CD4-positive, alpha-beta T cell treated with Interleukin-6 for 4 hours (primary cell): Measurements from ENCODE around the gene SCUBE1.

Experiments used
- DNase-seq: peaks from one replicate; pipeline ENCODE4 v3.0.0-alpha.2; 2020; ENCODE audit warnings: mixed read lengths

The SCUBE1 gene

GRCh38 chr22:43169310-43170130, 173.7 kb downstream of the SCUBE1 start:
- no peak for DNase-seq

GRCh38 chr22:43168471-43169309, 174.5 kb downstream of the SCUBE1 start:
- no peak for DNase-seq

GRCh38 chr22:43167001-43167589, 176.1 kb downstream of the SCUBE1 start:
- no peak for DNase-seq

GRCh38 chr22:43166132-43166930, 176.8 kb downstream of the SCUBE1 start:
- no peak for DNase-seq

GRCh38 chr22:43164636-43165035, 178.5 kb downstream of the SCUBE1 start:
- no peak for DNase-seq

DNA sequence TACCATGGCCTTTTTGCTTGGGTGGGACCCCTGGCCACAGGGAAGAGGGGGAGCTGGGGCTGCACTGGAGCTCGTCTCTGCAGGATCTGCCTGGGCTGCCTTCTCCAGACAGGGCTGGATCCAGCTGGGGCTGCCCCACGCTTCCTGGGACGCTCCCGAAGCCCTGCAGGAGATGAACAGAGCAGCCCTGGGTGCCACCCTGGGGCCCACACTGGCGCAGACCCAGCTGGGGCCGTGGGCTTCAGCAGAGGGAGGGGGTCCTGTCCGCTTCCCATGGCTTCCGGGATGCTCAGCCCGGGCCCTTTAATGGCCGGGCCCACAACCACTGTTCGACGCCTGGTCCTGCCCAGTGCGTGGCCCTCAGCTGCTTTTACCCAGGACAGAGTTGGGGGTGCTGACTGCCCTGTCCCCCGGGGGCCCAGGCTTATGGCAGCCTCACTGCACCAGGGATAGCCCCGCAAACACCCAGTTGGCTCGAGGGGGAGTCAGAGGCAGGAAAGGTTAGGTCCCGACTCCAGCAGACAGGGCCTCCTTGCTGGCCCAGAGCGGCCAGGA, 179.9 kb downstream of the SCUBE1 start:
- no peak for DNase-seq

GRCh38 chr22:43162412-43163150, 180.6 kb downstream of the SCUBE1 start:
- DNase-seq: no peak

GRCh38 chr22:43160497-43161126, 182.6 kb downstream of the SCUBE1 start:
- DNase-seq: no peak

- DNase-seq: no peak
Measured at GRCh38 chr22:43159484-43160178, 183.5 kb downstream of the SCUBE1 start.

- no peak for DNase-seq
Measured at GRCh38 chr22:43158778-43159483, 184.2 kb downstream of the SCUBE1 start.

DNA sequence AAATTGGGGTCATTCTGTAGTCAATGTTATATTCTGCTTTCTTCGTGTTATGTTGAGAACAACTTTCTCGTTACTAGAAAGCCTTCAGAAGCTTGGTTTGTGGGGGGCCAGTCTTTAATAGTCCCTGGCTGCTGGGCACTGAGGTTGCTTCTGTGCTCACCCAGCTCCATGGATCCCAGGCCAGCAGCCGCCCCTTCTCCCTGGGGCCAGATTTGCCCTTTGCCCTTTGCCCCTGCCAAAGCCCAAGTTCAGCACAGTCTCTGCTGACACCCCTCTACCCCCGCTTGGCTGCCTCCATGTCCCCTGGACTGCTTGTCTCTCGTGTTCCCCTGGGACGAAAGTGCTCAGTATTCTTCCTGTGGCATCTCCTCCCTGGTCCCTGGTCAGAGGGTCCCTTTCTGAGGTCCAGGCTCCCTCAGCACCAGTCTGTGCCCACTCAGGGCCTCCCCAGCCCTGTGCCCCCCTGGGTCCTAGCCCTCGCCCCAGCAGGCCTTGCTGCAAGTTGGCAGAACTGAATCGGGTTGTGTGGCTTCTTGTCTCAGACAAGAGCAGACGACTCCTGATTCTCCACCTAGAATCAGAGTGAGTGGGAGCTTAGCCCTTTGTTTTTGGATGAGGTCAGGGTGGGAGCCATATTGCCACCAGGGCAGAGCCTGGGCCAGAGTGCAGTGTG, 185.2 kb downstream of the SCUBE1 start:
- no peak for DNase-seq

- DNase-seq: no peak
Measured at GRCh38 chr22:43156413-43156812, 186.8 kb downstream of the SCUBE1 start.

GRCh38 chr22:43155789-43156188, 187.4 kb downstream of the SCUBE1 start:
- no peak for DNase-seq

GRCh38 chr22:43154887-43155536, 188.2 kb downstream of the SCUBE1 start:
- no peak for DNase-seq

- no peak for DNase-seq
Measured at GRCh38 chr22:43153899-43154298, 189.3 kb downstream of the SCUBE1 start.

GRCh38 chr22:43152357-43153071, 190.7 kb downstream of the SCUBE1 start:
- DNase-seq: peak; percentile 79

DNA sequence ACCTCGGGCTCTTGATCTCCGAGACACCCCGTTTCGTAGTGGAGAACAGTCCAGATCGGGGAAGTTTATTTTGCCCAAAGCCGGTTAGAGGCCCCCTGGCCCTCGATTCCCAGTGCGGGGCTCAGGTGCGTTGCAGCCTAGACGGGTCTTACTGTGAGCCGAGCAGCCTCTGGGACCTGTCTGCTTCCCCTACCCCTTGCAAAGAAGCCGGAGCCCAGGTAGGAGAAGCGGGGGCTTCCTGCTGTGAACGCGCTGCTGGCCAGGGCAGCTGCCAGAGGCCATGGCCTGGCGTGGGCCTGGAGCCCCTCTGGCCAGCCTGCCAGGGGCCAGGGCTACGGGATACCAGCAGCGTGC, 191.2 kb downstream of the SCUBE1 start:
- DNase-seq: no peak
